G401 (cell line): ENCODE data around the gene NDUFB10. TPM values are rescaled to one million over a fixed set of nuclear protein-coding genes. Genes with fewer than 3 reads are reported as not detected.
A peak's percentile ranks its signal among the peaks of the same experiment; 100 is the strongest.
"Not testable (repeated sequence)": the region's sequence is repeated elsewhere in the genome, so short reads cannot be mapped to it uniquely, and the experiment has no call there.

Experiments
- DNase-seq: peaks from one replicate; pipeline ENCODE4 v3.0.0-alpha.2; 2015; ENCODE audit warnings: low spot score
- in situ Hi-C: cut with HindIII; loops from 2 replicates; pipeline ENCODE4 v1.10.0; 2016; ENCODE audit warnings: low sequenced_read_pairs, mixed read lengths
- total RNA-seq: library from RNA; depleted of rRNA; stranded (reverse); fragments of >200 nt; shearing (Covaris generic); gene quantifications from 2 replicates; pipeline ENCODE4 v1.2.3, GENCODE V29; 2014; rRNA removed

Gene NDUFB10
- total RNA-seq, result 339 and 361 TPM in 2 replicates

GRCh38 chr16:1959269-1960039 is at the start of gene NDUFB10:
TSS of gene NDUFB10 (plus strand) at chr16:1959538. CDS start at chr16:1959625, 87 bp downstream.
- peak; percentile 79 for DNase-seq
- in situ Hi-C loops, result loop anchor here (10.0 kb wide), 1 partner anchor 105 kb away; no protein-coding TSS in a partner anchor

- DNase-seq, result no peak
- in situ Hi-C loops, result no loop called here
Observed at GRCh38 chr16:1909561-1910231, 49.6 kb upstream of the NDUFB10 start.

- in situ Hi-C loops, result no loop called here
- DNase-seq, result no peak
Observed at GRCh38 chr16:1911467-1912214, 47.7 kb upstream of the NDUFB10 start.

GRCh38 chr16:1912215-1912543 is 47.2 kb upstream of the NDUFB10 start:
- no peak for DNase-seq
- in situ Hi-C loops, result no loop called here

GRCh38 chr16:1913327-1914083 is 45.8 kb upstream of the NDUFB10 start:
- DNase-seq, result no peak
- in situ Hi-C loops, result no loop called here

- in situ Hi-C loops, result no loop called here
- no peak for DNase-seq
Observed at GRCh38 chr16:1914084-1914608, 45.2 kb upstream of the NDUFB10 start.

- in situ Hi-C loops, result no loop called here
- DNase-seq, result no peak
Observed at GRCh38 chr16:1914988-1915387, 44.4 kb upstream of the NDUFB10 start.

GRCh38 chr16:1915732-1916639 is 43.4 kb upstream of the NDUFB10 start:
- no peak for DNase-seq
- in situ Hi-C loops, result no loop called here

- in situ Hi-C loops, result no loop called here
- no peak for DNase-seq
Observed at GRCh38 chr16:1916640-1916990, 42.7 kb upstream of the NDUFB10 start.

- DNase-seq, result no peak
- in situ Hi-C loops, result no loop called here
Observed at GRCh38 chr16:1917056-1917664, 42.2 kb upstream of the NDUFB10 start.

GRCh38 chr16:1917665-1918350 is 41.5 kb upstream of the NDUFB10 start:
- in situ Hi-C loops, result no loop called here
- DNase-seq, result no peak

GRCh38 chr16:1918351-1919326 is 40.7 kb upstream of the NDUFB10 start, which contains the start of gene HS3ST6:
TSS of gene HS3ST6 (minus strand) at chr16:1918415. CDS start at chr16:1918323, 92 bp downstream.
- in situ Hi-C loops, result no loop called here
- DNase-seq, result no peak

GRCh38 chr16:1919327-1919998 is 39.9 kb upstream of the NDUFB10 start:
- in situ Hi-C loops, result no loop called here

GRCh38 chr16:1920122-1920521 is 39.2 kb upstream of the NDUFB10 start:
- in situ Hi-C loops, DNase-seq: not testable (repeated sequence)

More at GRCh38 chr16:1919327-1919998, 39.9 kb upstream of the NDUFB10 start:
- no peak for DNase-seq

- in situ Hi-C loops, result no loop called here
- DNase-seq, result peak; percentile 33
Observed at GRCh38 chr16:1920727-1921171, 38.6 kb upstream of the NDUFB10 start.
